GM21717 (cell line): ENCODE data around the gene KRT81.
"Not testable (repeated sequence)": the region's sequence is repeated elsewhere in the genome, so short reads cannot be mapped to it uniquely, and the experiment has no call there.

Experiments used
- ATAC-seq: cut with Tn5 transposase; IDR thresholded peaks from one replicate; pipeline ENCODE4 v1.9.1; 2021; ENCODE audit warnings: mild to moderate bottlenecking, moderate library complexity; ENCODE audit not compliant: unreplicated experiment

Gene KRT81

DNA sequence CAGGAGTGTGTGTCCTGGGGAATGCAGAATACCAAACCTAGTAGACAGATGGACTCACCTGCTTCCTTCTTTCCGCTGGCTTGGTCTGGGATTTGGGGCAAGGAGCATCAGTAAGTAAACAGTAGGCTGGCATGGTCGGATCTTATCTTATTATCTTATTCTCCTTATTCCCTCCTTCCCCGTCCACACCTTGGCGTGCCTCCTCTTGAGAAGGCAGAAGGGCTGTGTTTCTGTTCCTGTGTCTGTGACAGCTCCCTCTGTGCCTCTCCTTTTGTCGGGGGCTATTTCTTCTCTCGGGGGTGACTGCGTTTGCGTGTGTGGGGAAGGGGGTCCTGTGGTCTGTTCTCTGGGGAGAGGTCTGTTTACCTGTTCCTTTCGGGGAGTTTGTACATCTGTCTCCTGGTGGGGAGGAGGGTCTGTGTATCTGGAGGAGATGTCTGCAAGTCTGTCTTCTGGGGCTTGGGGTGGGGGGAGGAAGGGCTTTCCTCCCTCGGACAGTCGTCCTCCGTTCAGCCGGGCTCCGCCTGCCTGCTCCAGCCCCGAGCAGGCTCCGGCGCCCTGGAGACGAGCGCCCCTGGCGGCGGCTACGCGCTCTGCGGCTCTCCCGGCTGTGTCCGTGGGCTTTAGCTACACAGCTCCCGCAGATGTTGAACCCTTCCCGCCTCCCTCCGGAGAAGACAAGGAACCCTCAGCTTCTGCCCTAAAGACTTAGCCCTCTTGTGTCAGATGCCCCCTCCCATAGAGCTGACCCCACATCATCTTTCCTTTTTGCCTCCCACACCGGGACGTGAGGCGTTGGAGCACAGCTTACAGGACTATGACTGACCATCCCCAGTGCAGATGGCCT, 12.5 kb downstream of the KRT81 start:
- ATAC-seq, result no peak

DNA sequence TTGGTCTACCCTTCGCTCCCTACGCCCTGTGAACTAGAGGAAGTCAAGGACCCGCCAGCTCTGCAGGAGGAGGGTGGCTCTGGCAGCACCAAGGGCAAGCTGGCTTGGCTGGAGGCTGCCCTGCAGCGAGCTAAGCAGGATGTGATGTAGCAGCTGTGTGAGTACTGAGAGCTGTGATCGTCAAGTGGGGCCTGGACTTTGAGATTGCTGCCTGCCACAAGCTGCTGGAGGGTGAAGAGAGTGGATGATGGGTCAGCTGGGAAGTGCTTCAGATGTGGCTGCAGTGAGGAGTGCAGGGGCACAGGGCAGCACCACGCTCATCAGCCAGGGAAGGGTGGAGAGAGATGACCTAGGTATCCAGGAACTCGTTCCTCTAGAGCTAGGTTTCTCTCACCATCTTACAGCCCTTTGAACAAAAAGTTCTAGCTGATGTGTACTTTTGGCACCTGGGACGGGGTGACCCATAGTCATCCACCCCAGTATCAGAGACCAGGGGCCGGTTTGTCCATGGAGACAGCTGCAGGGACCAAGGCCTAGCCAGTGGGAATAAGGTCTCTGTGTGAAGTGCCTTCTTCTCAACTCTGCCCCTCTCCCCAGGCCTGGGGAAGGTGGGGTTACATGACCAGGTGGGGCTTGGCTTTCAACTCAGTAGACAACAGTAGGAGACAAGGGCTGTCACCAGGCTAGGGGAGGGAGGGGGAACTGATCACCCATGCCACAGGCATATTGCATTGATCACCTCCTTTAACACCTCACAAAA, 13.7 kb downstream of the KRT81 start:
- no peak for ATAC-seq

DNA sequence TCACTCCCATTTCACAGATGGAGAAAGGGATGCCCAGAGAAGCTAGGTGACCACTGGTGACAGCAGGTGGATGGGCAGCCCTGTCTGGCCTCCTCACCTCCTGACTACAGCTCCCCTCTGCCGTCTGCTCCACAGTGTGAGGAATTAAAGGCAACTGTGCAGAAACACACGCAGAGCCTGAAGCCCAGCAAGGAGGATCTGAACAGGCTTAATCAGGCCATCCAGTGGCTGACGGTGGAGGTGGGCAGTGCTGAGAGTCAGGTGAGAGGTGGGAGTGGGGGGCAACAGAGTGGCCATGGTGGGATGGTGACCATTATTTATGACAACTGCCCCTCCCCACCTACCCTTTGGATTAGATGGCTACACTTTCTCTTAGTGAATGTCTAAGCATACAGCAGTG, 15.6 kb downstream of the KRT81 start:
- ATAC-seq, result no peak

DNA sequence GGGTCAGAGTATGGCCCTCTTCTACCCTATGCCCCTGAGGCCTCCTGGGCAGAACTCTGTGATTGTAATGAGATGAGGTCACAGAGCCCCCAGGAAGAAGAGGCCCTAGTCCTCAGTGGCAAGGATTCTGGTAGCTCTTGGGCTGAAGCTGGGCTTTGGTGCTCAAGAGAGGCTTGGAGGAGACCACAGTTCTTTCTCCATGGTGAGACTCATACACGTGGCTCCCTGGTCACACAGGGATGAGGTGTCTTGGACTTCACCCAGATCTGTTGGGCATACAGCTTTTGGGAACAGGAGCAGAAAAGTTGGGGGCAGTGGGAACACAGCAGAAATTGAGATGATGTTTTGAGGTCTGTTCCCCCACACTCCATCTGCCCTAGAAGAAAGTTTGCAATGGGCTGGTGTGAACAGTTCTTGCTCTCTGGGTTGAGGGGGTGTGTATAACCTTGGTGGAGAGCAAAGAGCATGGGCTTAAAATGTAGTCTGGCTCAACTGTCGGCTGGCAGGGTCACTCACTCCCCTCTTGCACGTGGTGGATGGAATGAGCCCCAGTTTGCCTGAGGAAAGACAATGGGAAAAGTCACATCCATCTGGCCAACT, 16.7 kb downstream of the KRT81 start, which contains the start of gene KRT86:
Gene KRT86 (plus strand): TSS at position 125 of the 600 bp plus-strand sequence. CDS start 27,272 bp downstream, outside the sequence.
- ATAC-seq, result no peak

DNA sequence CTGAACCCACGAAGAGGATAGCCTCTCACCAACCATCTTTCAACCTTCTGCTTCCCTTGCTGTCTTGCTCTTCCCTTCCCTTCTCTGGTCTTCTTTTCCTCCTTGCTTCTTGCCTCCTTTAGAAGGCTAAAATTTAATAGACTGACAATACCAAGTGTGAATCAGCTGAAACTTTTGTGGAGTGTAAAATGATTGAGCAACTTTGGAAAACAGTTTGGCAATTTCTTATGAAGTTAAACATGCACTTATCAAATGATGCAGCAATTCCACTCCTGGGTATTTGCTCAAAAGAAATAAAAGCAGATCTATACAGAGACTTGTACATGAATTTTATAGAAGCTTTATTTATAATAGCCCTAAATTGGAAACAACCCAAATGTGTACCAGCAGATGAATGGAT, 20.2 kb downstream of the KRT81 start:
- ATAC-seq, result no peak

DNA sequence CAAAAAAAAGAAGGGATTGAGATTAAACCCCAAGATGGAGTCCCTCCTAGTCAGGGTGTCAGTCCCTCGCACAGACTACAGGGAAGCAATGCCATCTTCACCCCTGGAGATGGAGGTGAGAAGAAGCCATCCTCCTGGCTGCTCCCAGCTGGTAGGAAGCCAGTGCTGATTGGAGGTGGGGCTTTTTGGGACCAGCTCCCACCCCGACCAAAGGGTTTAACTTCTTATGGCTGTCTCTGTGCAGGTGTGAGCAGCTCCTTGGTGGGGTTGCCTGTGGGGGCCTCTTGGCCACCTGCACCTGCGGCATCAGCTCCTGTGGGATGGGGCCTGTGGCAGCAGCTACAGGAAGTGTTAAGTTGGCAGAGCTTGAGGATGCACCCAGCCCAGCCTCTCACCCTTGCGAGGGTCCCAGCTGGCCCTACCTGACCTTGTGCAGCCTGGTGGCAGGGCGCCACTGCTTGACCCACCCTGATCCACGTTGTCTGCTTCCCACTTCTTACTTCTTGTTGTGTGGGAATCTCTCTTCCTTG, 20.7 kb downstream of the KRT81 start:
- no peak for ATAC-seq

DNA sequence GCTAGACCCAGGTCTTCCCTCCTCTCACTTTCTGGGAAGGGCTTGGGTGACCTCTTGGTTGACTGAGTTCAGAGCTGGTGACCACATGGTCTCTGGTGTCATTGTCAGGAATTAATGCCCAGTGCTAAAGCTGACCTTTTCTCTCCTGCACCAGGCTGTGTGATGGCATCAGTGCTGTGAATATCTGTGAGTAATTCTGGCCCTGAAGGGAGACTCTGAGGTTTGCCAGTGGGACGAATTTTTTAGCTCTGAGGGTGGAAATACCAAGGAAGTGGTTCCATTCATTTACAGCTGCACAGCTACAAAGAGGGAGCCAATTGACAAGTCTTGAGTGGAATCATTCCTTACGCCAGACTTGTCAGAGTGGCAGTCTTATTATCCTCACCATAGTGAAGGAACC, 23.1 kb downstream of the KRT81 start:
- ATAC-seq, result no peak

DNA sequence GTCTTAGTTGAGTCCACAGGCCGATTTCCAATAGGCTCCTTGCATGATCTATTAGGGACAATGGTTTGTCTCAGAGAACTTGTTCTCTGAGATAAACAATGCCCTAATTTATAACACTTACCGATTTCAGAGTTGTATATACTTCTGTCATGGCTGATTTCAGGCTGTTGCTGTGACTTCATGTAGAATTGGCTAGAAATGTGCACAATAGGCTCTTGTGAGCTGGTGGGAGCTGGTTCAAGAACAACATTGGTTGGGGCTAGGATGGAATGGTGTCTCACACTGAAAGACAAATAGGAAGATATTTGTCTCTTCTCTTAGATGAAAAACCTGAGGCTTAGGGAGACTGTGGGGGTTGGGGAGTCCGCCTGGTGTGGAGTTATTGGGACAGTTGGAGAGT, 23.6 kb downstream of the KRT81 start:
- no peak for ATAC-seq

DNA sequence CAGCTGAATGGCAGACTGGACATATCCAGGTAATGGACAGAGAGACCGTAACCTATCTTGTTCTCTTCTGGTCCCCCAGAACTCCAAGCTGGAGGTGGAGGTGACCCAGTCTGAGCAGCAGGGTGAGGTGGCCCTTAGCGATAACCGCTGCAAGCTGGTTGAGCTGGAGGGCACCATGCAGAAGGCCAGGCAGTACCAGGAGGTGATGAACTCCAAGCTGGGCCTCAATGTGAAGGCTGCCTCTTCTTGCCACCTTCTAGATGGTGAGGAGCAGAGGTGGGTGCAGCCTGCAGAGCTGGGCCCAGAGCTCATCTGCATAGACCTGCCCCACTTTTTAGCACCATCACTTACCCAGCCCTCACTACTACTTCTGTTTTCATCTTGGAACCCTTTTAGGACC, 24.1 kb downstream of the KRT81 start:
- ATAC-seq, result no peak

DNA sequence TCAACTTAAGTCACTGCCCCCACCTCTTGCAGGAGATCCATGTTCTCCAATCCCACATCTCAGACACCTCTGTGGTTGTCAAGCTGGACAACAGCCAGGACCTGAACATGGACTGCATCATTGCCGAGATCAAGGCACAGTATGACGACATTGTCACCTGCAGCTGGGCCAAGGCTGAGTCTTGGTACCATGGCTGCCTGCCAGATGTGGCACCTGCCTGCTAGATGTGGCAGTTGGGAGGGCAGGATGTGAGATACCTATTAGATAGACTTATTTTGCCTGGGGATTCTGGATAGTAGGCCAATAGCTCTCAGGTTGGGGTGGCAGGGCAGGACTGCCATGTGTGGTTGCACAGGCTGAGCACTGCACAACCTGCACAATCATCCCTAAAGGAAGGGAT, 24.8 kb downstream of the KRT81 start:
- ATAC-seq, result no peak

DNA sequence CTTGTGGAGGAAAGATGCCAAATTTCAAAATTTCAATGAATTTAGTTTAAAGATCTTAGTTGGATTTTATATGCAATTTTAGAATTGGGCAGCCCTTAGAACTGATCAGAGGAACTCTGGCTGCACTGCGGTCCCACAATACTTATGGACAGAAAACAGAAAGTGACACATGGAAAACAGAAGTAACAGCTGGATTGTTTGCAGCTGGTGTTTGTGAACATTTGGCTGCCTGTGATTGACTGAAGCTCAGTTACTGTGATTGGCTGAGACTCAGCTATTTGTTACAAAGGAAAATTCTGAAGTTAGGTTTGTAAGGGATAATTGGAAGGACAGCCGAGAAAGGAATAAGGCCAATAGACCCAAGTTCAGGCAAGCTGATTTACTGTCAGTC, 26.9 kb downstream of the KRT81 start:
- ATAC-seq, result no peak

DNA sequence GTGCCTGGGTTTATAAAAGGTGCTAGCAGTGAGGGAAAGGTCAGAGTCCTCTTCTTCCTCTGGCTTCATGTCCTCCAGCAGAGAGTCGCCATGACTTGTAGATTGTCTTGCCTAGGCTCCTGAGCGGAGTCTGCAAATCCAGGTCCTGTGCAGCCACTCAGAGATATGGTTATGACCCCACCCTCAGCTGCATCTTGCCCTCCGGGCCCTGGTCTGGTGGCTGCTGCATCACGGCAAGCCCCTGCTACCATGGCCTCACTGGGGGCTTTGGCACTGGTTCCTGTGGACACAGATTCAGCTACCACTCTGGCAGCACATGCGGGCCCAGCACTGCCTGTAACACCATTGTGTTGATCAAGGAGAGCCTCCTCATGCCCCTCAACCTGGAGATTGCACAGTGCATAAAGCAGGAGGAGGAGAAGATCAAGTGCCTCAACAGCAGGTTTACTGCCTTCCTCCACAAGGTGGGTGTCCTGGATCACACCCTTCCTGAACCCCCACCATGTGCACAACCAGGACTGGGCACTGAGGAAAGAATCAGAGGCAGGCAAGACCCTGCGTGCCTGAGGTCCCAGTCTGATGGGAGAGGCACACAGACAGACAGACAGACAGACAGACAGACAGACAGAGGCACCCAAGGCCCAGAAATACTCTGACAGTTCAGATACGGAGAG, 27.4 kb downstream of the KRT81 start:
- no peak for ATAC-seq

DNA sequence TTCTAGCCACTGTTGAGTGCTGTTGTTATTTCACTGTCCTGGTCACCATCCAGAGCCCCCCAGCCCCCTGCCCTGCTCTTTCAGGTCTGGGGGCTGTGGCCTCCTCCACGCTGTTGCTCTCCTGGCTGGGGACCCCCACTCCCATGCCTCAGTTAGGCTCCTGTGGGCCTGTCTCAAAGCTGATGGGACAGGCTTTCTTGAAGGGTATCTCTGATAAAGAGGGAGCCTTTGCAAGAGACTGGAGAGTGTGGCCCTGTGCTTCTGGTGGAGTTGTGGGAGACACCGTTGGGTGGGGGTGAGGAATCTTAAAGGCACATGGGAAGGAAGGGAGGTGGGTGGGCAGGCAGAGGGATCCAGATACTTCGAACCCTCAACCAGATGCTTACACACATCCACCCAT, 29.0 kb downstream of the KRT81 start:
- ATAC-seq, result no peak

DNA sequence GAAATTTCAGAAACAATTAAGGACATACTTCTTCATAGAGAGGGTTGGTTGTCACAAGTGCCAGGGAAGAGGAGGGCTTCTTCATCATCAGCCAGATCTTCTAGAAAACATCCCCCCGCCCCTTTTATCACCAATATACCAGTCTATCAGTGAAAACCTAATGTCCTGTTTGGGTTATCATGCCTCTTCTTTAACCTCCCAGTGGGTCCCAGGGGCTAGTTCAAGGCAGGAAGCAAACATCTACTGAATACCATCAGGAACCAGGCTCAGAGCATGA, 30.2 kb downstream of the KRT81 start:
- no peak for ATAC-seq

DNA sequence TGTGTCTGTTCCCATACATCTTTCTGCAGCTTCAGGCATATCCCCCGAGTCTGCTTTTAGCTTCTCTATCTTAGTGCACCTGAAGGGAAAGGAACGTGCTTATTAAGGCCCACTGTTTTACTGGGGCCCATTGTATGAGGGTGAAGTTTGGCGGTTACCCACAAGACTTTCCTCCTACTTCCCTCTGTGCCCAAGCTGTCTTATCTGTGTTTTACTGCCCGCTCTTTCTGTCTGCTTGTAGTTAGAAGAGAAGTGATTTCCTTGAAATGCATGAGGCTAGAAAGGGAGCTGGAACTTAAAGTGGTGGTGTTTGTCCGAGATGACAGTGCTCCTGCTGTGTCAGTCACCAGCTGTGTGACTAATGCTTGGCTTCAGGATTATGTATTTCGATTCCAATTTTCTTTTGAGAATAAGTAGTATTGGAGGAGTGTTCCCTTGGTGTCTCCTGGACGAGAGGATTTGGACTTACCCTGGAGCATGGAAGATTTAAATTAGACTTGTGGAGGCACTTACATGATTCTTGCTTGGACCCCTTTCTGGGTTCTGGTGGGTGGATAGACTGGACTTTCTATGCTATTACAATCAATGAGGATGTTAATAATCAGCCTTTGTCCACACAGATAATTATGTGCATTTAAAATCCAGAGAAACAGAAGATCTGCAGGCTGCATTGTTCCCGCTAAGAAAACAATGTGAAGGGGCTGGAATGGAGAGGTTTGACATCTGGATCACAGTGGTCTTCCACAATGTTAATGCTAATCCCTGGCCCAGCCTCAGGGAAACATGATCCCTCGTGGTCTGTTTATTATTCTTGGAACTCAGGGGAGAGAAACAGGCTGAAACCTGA, 30.8 kb downstream of the KRT81 start:
- no peak for ATAC-seq

DNA sequence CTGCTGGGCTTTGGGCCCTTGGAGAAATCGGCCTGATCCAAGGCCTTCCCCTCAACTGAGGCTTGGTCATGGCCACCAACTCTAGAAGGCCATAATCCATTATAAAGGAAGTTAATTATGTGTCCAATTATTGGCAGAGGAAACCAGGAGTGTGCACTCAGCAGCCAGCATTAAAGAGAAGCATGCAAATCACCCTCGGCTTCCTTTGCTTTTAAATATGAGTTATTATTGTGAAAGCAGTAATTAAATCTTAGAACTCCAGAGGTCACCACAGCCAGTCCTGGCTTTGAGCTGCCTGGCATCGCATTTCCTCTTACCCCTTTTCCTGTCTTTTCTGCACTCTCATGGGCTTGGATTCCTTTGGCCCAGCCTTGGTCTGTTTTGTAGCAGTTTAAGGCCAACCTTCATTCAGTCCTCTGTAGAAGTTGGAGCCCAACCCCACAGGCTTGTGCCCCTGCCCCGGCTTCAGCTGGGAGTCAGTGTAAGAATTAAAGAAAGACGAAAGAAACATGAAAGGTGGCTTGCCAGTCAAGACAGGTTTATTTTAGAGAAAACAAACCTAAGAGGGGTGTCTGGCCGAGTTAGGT, 31.6 kb downstream of the KRT81 start:
- ATAC-seq, result no peak

DNA sequence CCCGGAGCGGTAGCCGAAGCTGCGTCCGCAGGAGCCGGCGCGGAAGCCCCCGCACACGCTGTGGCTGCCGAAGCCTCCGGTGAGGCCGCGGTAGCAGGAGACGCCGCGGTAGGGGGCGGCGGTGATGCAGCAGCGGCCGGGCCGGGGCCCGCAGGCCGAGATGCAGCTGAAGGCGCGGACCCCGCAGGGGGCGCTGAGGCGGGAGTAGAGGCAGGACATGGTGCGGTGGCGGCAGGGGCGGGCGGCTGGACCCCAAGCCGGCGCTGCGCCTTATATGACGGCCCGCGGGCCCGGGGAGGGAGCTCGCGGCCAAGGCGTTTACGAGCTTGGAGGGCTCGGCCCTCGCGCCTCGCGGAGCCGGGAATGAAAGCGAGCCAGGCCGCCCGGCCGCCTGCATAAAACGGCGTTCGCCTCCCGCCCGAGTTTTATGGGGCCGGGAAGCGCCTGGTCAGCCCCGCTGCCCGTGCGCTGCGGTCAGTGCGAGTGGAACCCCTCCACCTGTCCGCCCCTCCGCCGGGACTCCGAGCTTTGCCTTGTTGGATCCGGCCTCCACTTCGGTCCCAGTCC, 32.9 kb downstream of the KRT81 start:
- ATAC-seq, result no peak

DNA sequence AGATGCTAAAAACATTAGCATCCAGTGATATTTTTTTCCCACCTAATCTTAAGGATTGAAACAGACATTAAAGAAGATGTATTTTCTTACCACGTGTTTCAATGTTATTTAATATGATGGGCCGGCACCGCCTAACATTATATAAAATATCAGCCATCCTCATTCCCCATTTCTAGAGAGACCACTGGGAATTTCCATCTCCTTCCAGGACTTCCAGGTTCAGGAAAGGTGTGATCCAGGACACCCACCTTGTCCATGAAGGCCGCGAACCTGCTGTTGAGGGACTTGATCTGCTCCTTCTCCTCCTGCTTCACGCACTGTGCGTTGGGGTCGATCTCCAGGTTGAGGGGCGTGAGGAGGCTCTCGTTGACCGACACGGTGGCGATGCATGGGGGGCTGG, 33.4 kb downstream of the KRT81 start:
- not testable (repeated sequence) for ATAC-seq

DNA sequence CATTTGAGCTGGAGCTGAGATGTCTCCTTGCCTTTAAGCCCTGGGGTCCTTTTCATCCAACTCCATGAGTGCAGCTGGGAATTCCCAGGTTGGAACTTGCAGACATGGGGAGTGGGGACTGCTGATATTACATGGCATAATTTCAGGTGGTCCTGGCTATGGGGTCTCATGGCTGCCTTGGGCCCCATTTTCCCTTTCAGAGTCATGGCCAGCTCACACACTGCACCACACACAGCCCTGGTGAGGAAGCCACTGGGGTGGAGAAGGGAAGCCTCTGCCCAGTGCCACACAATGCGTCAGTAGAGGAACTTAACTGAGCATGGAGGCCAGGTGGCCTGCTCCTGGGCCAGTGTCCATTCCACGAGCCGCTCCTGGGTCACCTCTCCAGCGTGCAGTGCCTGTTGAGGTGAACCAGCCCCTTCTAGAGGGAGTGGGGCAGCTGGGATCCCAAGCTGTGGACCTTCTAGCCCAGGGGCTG, 34.2 kb downstream of the KRT81 start:
- no peak for ATAC-seq

DNA sequence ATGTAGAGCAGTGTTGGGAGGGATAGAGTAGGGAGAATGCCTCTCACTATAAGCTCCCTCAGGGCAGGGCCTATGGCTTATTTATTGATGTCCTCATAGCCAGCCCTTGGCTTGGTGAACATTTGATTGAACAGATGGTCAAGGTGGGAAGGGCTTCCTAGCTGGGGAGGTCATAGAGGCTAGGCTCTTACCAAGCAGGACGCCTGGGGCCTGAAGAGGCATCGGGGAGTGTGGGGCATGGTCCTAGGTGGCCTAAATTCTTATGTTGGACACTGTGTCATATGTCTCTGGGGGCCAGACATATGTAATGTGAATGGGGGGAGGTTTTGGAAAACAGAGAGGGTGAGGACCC, 34.8 kb downstream of the KRT81 start:
- ATAC-seq, result no peak
